DND-41 (cell line): ENCODE data around the gene TAF10.

Experiments
- ATAC-seq: fragments of 200-7000 bp; cut with Tn5 transposase; 3 replicates; pipeline ENCODE4 v1.9.1; 2021; ENCODE audit warnings: low read depth; ENCODE audit not compliant: insufficient read depth
- DNase-seq: peaks from one replicate; pipeline ENCODE4 v3.0.0-alpha.2; 2020
- H2AFZ ChIP-seq: 2 replicates; pipeline ENCODE4 v1.6.0; 2012; ENCODE audit warnings: low read depth, low read length
- H3K27ac ChIP-seq: 2 replicates; pipeline ENCODE4 v1.5.1; 2012; ENCODE audit warnings: low read length, inconsistent platforms
- H3K27me3 ChIP-seq: fragments of 200-600 bp; sonication (generic); 2 replicates; pipeline ENCODE4 v1.6.0; 2012; ENCODE audit warnings: low read length, mild to moderate bottlenecking, inconsistent platforms; ENCODE audit not compliant: insufficient read depth, poor library complexity
- H3K36me3 ChIP-seq: 2 replicates; pipeline ENCODE4 v1.5.1; 2012; ENCODE audit warnings: low read length, inconsistent platforms; ENCODE audit not compliant: insufficient read depth
- H3K4me1 ChIP-seq: 2 replicates; pipeline ENCODE4 v1.5.1; 2012; ENCODE audit warnings: mild to moderate bottlenecking, low read length; ENCODE audit not compliant: insufficient read depth
- H3K4me2 ChIP-seq: 2 replicates; pipeline ENCODE4 v1.6.0; 2012; ENCODE audit warnings: mild to moderate bottlenecking, moderate library complexity, low read length, inconsistent platforms; ENCODE audit not compliant: insufficient read depth
- H3K4me3 ChIP-seq, 2 experiments: fragments of 200-600 bp in 1 of 2; shearing (Covaris generic) in 1 of 2; 2 replicates each; pipeline ENCODE4 v1.5.1; 2012 to 2016; ENCODE audit warnings: inconsistent platforms in 2 of 2, low read length in 2 of 2, mild to moderate bottlenecking in 2 of 2, low read depth in 1 of 2, moderate library complexity in 1 of 2
- H3K79me2 ChIP-seq: 2 replicates; pipeline ENCODE4 v1.6.0; 2012; ENCODE audit warnings: low read length, inconsistent platforms; ENCODE audit not compliant: insufficient read depth
- H3K9ac ChIP-seq: 2 replicates; pipeline ENCODE4 v1.6.0; 2012; ENCODE audit warnings: low read depth, mild to moderate bottlenecking, inconsistent platforms, low read length, moderate library complexity
- H3K9me3 ChIP-seq: 2 replicates; pipeline ENCODE4 v1.5.1; 2012; ENCODE audit warnings: low read length, moderate library complexity, mild to moderate bottlenecking, inconsistent platforms; ENCODE audit not compliant: insufficient read depth, severe bottlenecking
- H4K20me1 ChIP-seq: 2 replicates; pipeline ENCODE4 v1.6.0; 2012; ENCODE audit warnings: low read length; ENCODE audit not compliant: insufficient read depth
- EZH2 ChIP-seq: IDR thresholded peaks from 3 replicates; pipeline ENCODE4 v1.6.1; 2012; ENCODE audit warnings: borderline replicate concordance, low read depth, mild to moderate bottlenecking, moderate library complexity, low read length, inconsistent platforms; ENCODE audit not compliant: severe bottlenecking
- TF ChIP-seq, protein P1 (sequence below): IDR thresholded peaks from 2 replicates; pipeline ENCODE4 v1.5.1; 2012; ENCODE audit warnings: borderline replicate concordance, low read length, moderate library complexity, mild to moderate bottlenecking; ENCODE audit not compliant: poor library complexity, severe bottlenecking; ENCODE audit errors: extremely low read depth

TAF10 gene

DNA sequence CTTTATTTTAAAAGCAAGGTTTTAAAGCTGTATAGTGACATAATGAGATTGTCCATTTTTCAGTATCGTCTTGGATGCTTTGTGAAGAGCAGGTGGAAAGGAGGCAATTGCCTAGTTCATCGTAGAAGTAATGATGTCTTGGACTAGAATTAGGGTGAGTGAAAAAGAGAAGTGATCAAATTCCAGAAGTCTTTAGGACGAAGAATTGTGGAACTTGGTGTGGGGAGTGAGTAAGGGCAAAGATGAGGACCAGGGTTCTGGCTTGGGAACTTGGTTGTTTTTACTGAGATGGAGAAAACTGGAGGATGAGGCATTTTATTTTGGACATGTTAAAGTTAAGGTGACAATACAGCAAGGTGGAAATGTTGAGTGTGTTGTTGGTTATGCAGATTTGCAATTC is 7.2 kb downstream of the TAF10 start:
- Histone ChIP-seq H3K36me3 (peaks cover 49% of the 10 kb centered on the region), H2AFZ (peak overlapping the region; percentile 83; the same call in 1 of the 2 replicates), H3K4me1 (peaks cover 66% of the 10 kb centered on the region), H3K9ac (peak overlapping the region; percentile 73), H3K27ac (peak overlapping the region; percentile 69), H3K4me3 (peak overlapping the region; percentile 57 to 77; a peak in 3 of 4 replicates), H3K27me3 (no peaks in the 10 kb centered on the region), H3K4me2 (peak overlapping the region; percentile 76), H3K79me2 (peaks cover 75% of the 10 kb centered on the region), H3K9me3 (no peaks in the 10 kb centered on the region), H4K20me1 (peaks cover 30% of the 10 kb centered on the region)
- no peak for ATAC-seq
- DNase-seq: no peak
- no peak for TF ChIP-seq EZH2
- TF ChIP-seq, protein P1, sequence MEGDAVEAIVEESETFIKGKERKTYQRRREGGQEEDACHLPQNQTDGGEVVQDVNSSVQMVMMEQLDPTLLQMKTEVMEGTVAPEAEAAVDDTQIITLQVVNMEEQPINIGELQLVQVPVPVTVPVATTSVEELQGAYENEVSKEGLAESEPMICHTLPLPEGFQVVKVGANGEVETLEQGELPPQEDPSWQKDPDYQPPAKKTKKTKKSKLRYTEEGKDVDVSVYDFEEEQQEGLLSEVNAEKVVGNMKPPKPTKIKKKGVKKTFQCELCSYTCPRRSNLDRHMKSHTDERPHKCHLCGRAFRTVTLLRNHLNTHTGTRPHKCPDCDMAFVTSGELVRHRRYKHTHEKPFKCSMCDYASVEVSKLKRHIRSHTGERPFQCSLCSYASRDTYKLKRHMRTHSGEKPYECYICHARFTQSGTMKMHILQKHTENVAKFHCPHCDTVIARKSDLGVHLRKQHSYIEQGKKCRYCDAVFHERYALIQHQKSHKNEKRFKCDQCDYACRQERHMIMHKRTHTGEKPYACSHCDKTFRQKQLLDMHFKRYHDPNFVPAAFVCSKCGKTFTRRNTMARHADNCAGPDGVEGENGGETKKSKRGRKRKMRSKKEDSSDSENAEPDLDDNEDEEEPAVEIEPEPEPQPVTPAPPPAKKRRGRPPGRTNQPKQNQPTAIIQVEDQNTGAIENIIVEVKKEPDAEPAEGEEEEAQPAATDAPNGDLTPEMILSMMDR: no peak

DNA sequence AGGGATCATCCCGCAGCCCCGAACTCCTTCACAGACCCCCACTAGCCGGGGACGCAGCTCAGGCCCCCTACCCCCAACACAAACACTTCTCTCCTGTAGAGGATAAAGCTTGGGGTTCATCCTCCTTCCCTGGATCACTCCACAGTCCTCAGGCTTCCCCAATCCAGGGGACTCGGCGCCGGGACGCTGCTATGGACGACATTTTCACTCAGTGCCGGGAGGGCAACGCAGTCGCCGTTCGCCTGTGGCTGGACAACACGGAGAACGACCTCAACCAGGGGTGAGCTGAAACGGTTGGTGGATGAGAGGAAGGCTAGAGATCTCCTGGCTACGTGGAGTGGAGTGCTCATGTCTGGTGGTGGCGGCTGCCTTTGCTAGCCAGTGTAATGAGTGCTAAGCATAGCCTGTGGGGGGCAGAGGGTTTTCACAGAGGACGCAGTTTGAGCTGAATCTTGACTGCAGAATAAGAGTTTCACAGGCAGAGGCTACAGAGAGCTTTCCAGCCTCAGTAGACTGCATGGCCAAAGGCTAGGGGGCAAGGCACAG is 7.9 kb downstream of the TAF10 start:
- peaks cover 79% of the 10 kb centered on the region for H3K79me2 ChIP-seq
- peak overlapping the region; percentile 76 for H3K4me2 ChIP-seq
- H4K20me1 ChIP-seq: peaks cover 34% of the 10 kb centered on the region
- peak; percentile 52 for DNase-seq
- peak; percentile 64 for ATAC-seq
- no peaks in the 10 kb centered on the region for H3K9me3 ChIP-seq
- H3K4me3 ChIP-seq: peak overlapping the region; percentile 57 to 77
- peak overlapping the region; percentile 73 for H3K9ac ChIP-seq
- H3K27me3 ChIP-seq: no peaks in the 10 kb centered on the region
- TF ChIP-seq EZH2: no peak
- TF ChIP-seq, protein P1: peak; percentile 53
- H2AFZ ChIP-seq: peak overlapping the region; percentile 83
- H3K27ac ChIP-seq: peak overlapping the region; percentile 69
- H3K36me3 ChIP-seq: peaks cover 49% of the 10 kb centered on the region
- peaks cover 59% of the 10 kb centered on the region for H3K4me1 ChIP-seq

DNA sequence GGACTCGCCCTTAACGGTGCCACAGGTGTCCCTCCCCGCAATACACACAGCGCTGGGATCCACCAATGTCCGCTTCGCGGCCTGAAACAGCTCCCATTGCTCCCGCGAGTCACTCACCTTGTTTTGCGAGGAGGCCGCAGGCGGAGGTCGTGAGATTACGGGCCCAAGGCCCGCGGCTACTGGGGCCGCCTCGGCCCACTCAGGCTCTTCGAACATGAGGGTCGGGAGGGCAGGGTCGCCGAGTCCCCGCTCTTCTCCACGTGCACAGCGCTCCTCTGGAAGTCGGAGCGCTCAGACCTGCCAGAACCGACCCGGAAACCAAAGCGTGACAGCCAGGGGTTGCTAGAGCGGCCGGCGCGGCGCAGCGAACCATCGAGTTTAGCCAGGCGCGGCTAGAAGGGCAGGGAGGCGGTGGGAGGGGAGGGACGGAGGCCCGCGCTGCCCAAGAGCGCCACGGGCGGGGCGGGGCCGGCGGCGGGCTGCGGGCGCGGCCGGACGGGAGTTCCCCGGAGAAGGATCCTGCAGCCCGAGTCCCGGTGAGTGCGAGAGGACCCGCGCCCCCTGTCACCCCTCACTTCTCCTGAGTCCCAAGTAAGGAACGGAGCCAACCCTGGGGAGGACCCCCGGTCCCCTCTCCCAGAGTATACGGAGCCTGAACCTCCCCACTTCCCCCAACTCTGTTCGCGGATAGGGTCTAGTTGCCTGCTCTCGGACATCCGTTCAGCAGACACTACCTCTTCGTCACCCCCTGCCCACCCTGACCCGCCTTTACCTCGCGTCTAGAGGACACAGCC is 8.5 kb downstream of the TAF10 start, which contains the start of the genes ILK and RRP8:
ILK (plus strand) TSS at position 488 of the 794 bp plus-strand sequence. CDS start 498 bp downstream, outside the sequence.
RRP8 (minus strand) TSS at position 330 of the 794 bp plus-strand sequence; CDS start at position 216, 114 bp downstream.
- peaks cover 58% of the 10 kb centered on the region for H3K4me1 ChIP-seq
- ATAC-seq: peak; percentile 90
- H3K9ac ChIP-seq: peak within 1 kb of the TSS; percentile 73

More for the DNA sequence above, 8.5 kb downstream of the TAF10 start, which contains the start of the genes ILK and RRP8:
- peak within 1 kb of the TSS; percentile 76 for H3K4me2 ChIP-seq
- H3K27me3 ChIP-seq: no peaks in the 10 kb centered on the region
- H2AFZ ChIP-seq: peak within 1 kb of the TSS; percentile 83
- H3K27ac ChIP-seq: peak within 1 kb of the TSS; percentile 69
- DNase-seq: peak; percentile 88
- H3K4me3 ChIP-seq: peak within 1 kb of the TSS; percentile 57 to 77
- H4K20me1 ChIP-seq: peaks cover 34% of the 10 kb centered on the region
- no peak for TF ChIP-seq EZH2
- TF ChIP-seq, protein P1: peak; percentile 18
- H3K79me2 ChIP-seq: peaks cover 86% of the 10 kb centered on the region
- no peaks in the 10 kb centered on the region for H3K9me3 ChIP-seq
- peaks cover 49% of the 10 kb centered on the region for H3K36me3 ChIP-seq
